ENCODE results near the gene SREBF1. TPM values are rescaled to one million over a fixed set of nuclear protein-coding genes. Genes with fewer than 3 reads are reported as not detected.
A peak's percentile ranks its signal among the peaks of the same experiment; 100 is the strongest.

Gene SREBF1
- total RNA-seq, 1 experiment from 2014 or later, result 360 TPM

GRCh38 chr17:17822189-17822588 is 14.6 kb downstream of the SREBF1 start:
- DNase-seq, result no peak
- ChIA-PET CTCF (no interaction called here), POLR2A (ENCODE audit: unreplicated experiment) (interaction anchor here (0.6 to 0.7 kb wide), 2 partner anchors 10 to 14 kb away, joined by 3 to 4 read pairs; no protein-coding TSS in a partner anchor)
- no TSS peak for BruUV-seq (replicated peaks)
- peak overlapping the region; percentile 92 for H3K4me2 ChIP-seq
- H3K79me2 ChIP-seq (ENCODE audit: low read depth), result peaks cover 86% of the 10 kb centered on the region
- intact Hi-C loops (cut with micrococcal nuclease; ENCODE audit: unreplicated experiment), result loop anchor here (5.0 kb wide), 1 partner anchor 215 kb away; the partner anchor contains the start of genes ATPAF2 and GID4
- peak overlapping the region; percentile 52; the same call in 1 of the 2 replicates for H3K4me3 ChIP-seq
- peaks cover 80% of the 10 kb centered on the region for H3F3A ChIP-seq (ENCODE audit: insufficient read depth, low read depth)
- peaks cover 89% of the 10 kb centered on the region for H3K4me1 ChIP-seq (replicated peaks; ENCODE audit: insufficient read depth)
- H3K9me2 ChIP-seq (ENCODE audit: insufficient read depth), result no peaks in the 10 kb centered on the region
- TF ChIP-seq, protein P1, sequence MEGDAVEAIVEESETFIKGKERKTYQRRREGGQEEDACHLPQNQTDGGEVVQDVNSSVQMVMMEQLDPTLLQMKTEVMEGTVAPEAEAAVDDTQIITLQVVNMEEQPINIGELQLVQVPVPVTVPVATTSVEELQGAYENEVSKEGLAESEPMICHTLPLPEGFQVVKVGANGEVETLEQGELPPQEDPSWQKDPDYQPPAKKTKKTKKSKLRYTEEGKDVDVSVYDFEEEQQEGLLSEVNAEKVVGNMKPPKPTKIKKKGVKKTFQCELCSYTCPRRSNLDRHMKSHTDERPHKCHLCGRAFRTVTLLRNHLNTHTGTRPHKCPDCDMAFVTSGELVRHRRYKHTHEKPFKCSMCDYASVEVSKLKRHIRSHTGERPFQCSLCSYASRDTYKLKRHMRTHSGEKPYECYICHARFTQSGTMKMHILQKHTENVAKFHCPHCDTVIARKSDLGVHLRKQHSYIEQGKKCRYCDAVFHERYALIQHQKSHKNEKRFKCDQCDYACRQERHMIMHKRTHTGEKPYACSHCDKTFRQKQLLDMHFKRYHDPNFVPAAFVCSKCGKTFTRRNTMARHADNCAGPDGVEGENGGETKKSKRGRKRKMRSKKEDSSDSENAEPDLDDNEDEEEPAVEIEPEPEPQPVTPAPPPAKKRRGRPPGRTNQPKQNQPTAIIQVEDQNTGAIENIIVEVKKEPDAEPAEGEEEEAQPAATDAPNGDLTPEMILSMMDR (conservative IDR thresholded peaks at IDR 0.05), result no peak
- no peak for TF ChIP-seq EZH2 (IDR thresholded peaks at IDR 0.05; ENCODE audit: low read depth)
- no peak overlapping the region for H2AFZ ChIP-seq
- no peaks in the 10 kb centered on the region for H3K27me3 ChIP-seq (ENCODE audit: insufficient read depth, low read depth)
- peak overlapping the region; percentile 45 for H3K27ac ChIP-seq
- H3K36me3 ChIP-seq (ENCODE audit: low read depth), result peaks cover 36% of the 10 kb centered on the region
- H3K9me3 ChIP-seq (ENCODE audit: insufficient read depth, low read depth), result no peaks in the 10 kb centered on the region
- peaks cover 64% of the 10 kb centered on the region for H4K20me1 ChIP-seq (ENCODE audit: insufficient read depth)

DNA sequence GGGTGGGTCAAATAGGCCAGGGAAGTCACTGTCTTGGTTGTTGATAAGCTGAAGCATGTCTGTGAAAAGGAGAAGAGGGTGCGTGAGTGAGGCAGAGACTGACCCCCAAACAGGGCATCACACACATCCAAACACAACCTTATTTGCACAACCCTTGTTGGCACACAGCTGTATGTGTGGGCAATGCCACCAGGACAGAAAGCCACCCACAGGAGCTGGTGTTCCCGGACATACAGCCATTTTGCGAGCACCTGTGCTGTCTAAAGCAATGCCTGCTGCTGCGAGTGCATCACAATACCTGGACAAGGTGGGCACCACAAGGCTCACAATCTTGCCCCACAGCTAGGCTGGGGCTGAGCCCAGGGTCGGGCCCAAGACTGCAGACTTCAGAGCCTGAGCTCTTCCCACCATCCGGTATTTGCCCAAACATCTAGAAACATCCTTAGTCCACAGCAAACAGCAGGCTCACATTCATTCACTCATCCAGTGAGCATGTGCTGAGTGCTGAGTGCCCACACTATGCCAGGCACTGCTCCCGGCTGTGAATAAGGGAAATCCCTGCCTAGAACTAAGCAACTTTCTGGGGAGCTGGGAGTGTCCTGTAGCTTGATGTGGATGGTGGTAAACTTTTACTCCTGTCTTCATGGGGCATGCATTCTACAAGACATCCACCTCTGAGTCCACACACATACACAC is 16.2 kb downstream of the SREBF1 start:
- BruUV-seq (replicated peaks), result no TSS peak
- Histone ChIP-seq H4K20me1 (ENCODE audit: insufficient read depth) (peaks cover 68% of the 10 kb centered on the region), H3K9me3 (ENCODE audit: insufficient read depth, low read depth) (no peaks in the 10 kb centered on the region), H2AFZ (no peak overlapping the region), H3K27me3 (ENCODE audit: insufficient read depth, low read depth) (no peaks in the 10 kb centered on the region), H3K4me2 (peak overlapping the region; percentile 92), H3K4me3 (no peak overlapping the region), H3K79me2 (ENCODE audit: low read depth) (peaks cover 81% of the 10 kb centered on the region), H3K36me3 (ENCODE audit: low read depth) (peaks cover 45% of the 10 kb centered on the region), H3K9me2 (ENCODE audit: insufficient read depth) (no peaks in the 10 kb centered on the region), H3K27ac (peak overlapping the region; percentile 45), H3F3A (ENCODE audit: insufficient read depth, low read depth) (peaks cover 74% of the 10 kb centered on the region), H3K4me1 (replicated peaks; ENCODE audit: insufficient read depth) (peaks cover 73% of the 10 kb centered on the region)
- TF ChIP-seq, protein P1 (conservative IDR thresholded peaks at IDR 0.05), result no peak
- TF ChIP-seq EZH2 (IDR thresholded peaks at IDR 0.05; ENCODE audit: low read depth), result no peak
- ChIA-PET CTCF (interaction anchor here (0.6 to 1.6 kb wide), 3 partner anchors 9 to 229 kb away, joined by 3 to 6 read pairs (median 4); no protein-coding TSS in a partner anchor), POLR2A (ENCODE audit: unreplicated experiment) (interaction anchor here (0.6 to 1.2 kb wide), 3 partner anchors 15 to 152 kb away, joined by 4 to 9 read pairs (median 5); partner anchors contain the start of gene DRC3)
- intact Hi-C loops (cut with micrococcal nuclease; ENCODE audit: unreplicated experiment), result loop anchor here (5.0 kb wide), 1 partner anchor 217 kb away; the partner anchor contains the start of genes ATPAF2 and GID4
- DNase-seq, result no peak

GRCh38 chr17:17820046-17820445 is 16.7 kb downstream of the SREBF1 start:
- Histone ChIP-seq H3K9me3 (ENCODE audit: insufficient read depth, low read depth) (no peaks in the 10 kb centered on the region), H3K4me1 (replicated peaks; ENCODE audit: insufficient read depth) (peaks cover 67% of the 10 kb centered on the region), H3K9me2 (ENCODE audit: insufficient read depth) (no peaks in the 10 kb centered on the region), H3K27ac (peak overlapping the region; percentile 45), H3K4me3 (peak overlapping the region; percentile 36; the same call in 1 of the 2 replicates), H3K4me2 (peak overlapping the region; percentile 92), H3K79me2 (ENCODE audit: low read depth) (peaks cover 75% of the 10 kb centered on the region), H2AFZ (no peak overlapping the region), H3F3A (ENCODE audit: insufficient read depth, low read depth) (peaks cover 74% of the 10 kb centered on the region), H3K27me3 (ENCODE audit: insufficient read depth, low read depth) (no peaks in the 10 kb centered on the region), H4K20me1 (ENCODE audit: insufficient read depth) (peaks cover 74% of the 10 kb centered on the region), H3K36me3 (ENCODE audit: low read depth) (peaks cover 44% of the 10 kb centered on the region)
- TSS peak; percentile 1 for BruUV-seq (replicated peaks)
- no peak for DNase-seq
- TF ChIP-seq, protein P1 (conservative IDR thresholded peaks at IDR 0.05), result no peak
- no peak for TF ChIP-seq EZH2 (IDR thresholded peaks at IDR 0.05; ENCODE audit: low read depth)
- intact Hi-C loops (cut with micrococcal nuclease; ENCODE audit: unreplicated experiment), result loop anchor here (5.0 kb wide), 1 partner anchor 217 kb away; the partner anchor contains the start of genes ATPAF2 and GID4
- CTCF ChIA-PET, result interaction anchor here (1.6 kb wide), 1 partner anchor 21 kb away, joined by 6 read pairs; no protein-coding TSS in a partner anchor
- POLR2A ChIA-PET (ENCODE audit: unreplicated experiment), result interaction anchor here (0.6 to 1.2 kb wide), 2 partner anchors 16 to 153 kb away, joined by 5 to 9 read pairs; partner anchors contain the start of gene DRC3
